Neural progenitor cell (in vitro differentiated cells): ENCODE data around the gene ARL15.

ENCODE experiments used
- EZH2 ChIP-seq: fragments of 200-600 bp; sonication (generic); IDR thresholded peaks from 2 replicates; pipeline ENCODE4 v1.6.1; 2017; ENCODE audit warnings: antibody characterized with exemption, mild to moderate bottlenecking, moderate library complexity
- TF ChIP-seq, protein P1 (sequence below): fragments of 200-600 bp; sonication (generic); IDR thresholded peaks from 2 replicates; pipeline ENCODE4 v1.5.1; 2017; ENCODE audit warnings: antibody characterized with exemption, mild to moderate bottlenecking

DNA sequence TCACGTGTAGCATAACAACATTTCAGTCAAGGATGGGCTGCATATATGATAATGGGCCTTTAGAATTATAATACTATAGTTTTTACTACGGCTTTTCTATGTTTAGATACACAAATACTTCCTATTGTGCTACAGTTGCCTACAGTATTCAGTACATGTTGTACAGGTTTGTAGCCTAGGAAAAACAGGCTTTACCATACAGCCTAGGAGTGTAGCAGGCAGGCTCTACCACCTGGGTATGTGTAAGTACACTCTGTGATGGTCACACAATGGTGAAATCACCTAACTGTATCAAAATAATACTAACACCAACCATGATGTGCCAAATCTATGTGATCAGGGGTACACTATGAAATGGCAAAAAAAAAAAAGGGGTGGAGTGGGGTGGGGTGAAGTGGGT is 372.9 kb downstream of the ARL15 start:
- TF ChIP-seq, protein P1, sequence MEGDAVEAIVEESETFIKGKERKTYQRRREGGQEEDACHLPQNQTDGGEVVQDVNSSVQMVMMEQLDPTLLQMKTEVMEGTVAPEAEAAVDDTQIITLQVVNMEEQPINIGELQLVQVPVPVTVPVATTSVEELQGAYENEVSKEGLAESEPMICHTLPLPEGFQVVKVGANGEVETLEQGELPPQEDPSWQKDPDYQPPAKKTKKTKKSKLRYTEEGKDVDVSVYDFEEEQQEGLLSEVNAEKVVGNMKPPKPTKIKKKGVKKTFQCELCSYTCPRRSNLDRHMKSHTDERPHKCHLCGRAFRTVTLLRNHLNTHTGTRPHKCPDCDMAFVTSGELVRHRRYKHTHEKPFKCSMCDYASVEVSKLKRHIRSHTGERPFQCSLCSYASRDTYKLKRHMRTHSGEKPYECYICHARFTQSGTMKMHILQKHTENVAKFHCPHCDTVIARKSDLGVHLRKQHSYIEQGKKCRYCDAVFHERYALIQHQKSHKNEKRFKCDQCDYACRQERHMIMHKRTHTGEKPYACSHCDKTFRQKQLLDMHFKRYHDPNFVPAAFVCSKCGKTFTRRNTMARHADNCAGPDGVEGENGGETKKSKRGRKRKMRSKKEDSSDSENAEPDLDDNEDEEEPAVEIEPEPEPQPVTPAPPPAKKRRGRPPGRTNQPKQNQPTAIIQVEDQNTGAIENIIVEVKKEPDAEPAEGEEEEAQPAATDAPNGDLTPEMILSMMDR = no peak
- no peak for TF ChIP-seq EZH2
